Neural progenitor cell (in vitro differentiated cells): Measurements from ENCODE around the gene KRT20.

Source experiments
- CTCF ChIP-seq: fragments of 200-600 bp; sonication (generic); IDR thresholded peaks from 2 replicates; pipeline ENCODE4 v1.5.1; 2017; ENCODE audit warnings: antibody characterized with exemption, mild to moderate bottlenecking
- EZH2 ChIP-seq: fragments of 200-600 bp; sonication (generic); IDR thresholded peaks from 2 replicates; pipeline ENCODE4 v1.6.1; 2017; ENCODE audit warnings: antibody characterized with exemption, mild to moderate bottlenecking, moderate library complexity
- EZH2phosphoT487 ChIP-seq: fragments of 200-600 bp; sonication (generic); IDR thresholded peaks from 2 replicates; pipeline ENCODE4 v1.6.1; 2017; ENCODE audit warnings: antibody characterized with exemption

- TF ChIP-seq CTCF (peak; percentile 77), EZH2 (no peak), EZH2phosphoT487 (no peak)
Observed at GRCh38 chr17:40909351-40909750, 24.3 kb upstream of the KRT20 start.
